WTC11 (cell line): Measurements from ENCODE around the gene TRMT44. TPM values are rescaled to one million over a fixed set of nuclear protein-coding genes. Genes with fewer than 3 reads are reported as not detected.

Experiments used
- ATAC-seq: fragments of 200-7000 bp; cut with Tn5 transposase; 2 replicates; pipeline ENCODE4 v1.10.0; 2021; ENCODE audit warnings: mild to moderate bottlenecking, moderate library complexity
- CTCF ChIA-PET: fragments of 300-600 bp; sonication (Branson Sonifier 250); formaldehyde crosslinking; loops from one replicate; lab custom pipeline; 2021; ENCODE audit warnings: antibody characterized with exemption; lab: Charles Lee
- POLR2A ChIA-PET: fragments of 350-600 bp; sonication (Branson Sonifier 250); formaldehyde crosslinking; loops from one replicate; lab custom pipeline; 2021; ENCODE audit warnings: antibody characterized with exemption; lab: Charles Lee
- DNase-seq: peaks from one replicate; pipeline ENCODE4 v3.0.0; 2021; ENCODE audit warnings: low spot score
- H3K27ac Mint-ChIP-seq: 2 replicates; pipeline ENCODE4 v1.8.0; 2021; ENCODE audit warnings: mixed read lengths
- H3K27me3 Mint-ChIP-seq: 2 replicates; pipeline ENCODE4 v1.8.0; 2021; ENCODE audit warnings: low read depth, mild to moderate bottlenecking, moderate library complexity, mixed read lengths
- H3K36me3 Mint-ChIP-seq: 2 replicates; pipeline ENCODE4 v1.8.0; 2021; ENCODE audit warnings: mixed read lengths
- H3K4me1 Mint-ChIP-seq: 2 replicates; pipeline ENCODE4 v1.8.0; 2022; ENCODE audit warnings: mixed read lengths
- H3K4me3 Mint-ChIP-seq: 2 replicates; pipeline ENCODE4 v1.8.0; 2021; ENCODE audit warnings: mild to moderate bottlenecking, moderate library complexity, mixed read lengths
- H3K9me3 Mint-ChIP-seq: 2 replicates; pipeline ENCODE4 v1.8.0; 2021; ENCODE audit warnings: mixed read lengths
- ARID4B ChIP-seq: sonication (generic); formaldehyde crosslinking; IDR thresholded peaks from 2 replicates; pipeline ENCODE4 v1.8.0; 2023; ENCODE audit warnings: missing genetic modification reagents, mild to moderate bottlenecking, borderline replicate concordance
- ATF1 ChIP-seq: sonication (generic); formaldehyde crosslinking; IDR thresholded peaks from 2 replicates; pipeline ENCODE4 v1.8.1; 2023; ENCODE audit warnings: mild to moderate bottlenecking, moderate library complexity, missing genetic modification reagents
- CBFB ChIP-seq: sonication (generic); formaldehyde crosslinking; IDR thresholded peaks from 2 replicates; pipeline ENCODE4 v1.8.1; 2022; ENCODE audit warnings: mild to moderate bottlenecking, low read depth, missing genetic modification reagents
- ELF4 ChIP-seq: sonication (generic); formaldehyde crosslinking; IDR thresholded peaks from 2 replicates; pipeline ENCODE4 v1.8.1; 2022; ENCODE audit warnings: low read depth, mild to moderate bottlenecking, moderate library complexity, missing genetic modification reagents
- ESRRA ChIP-seq: sonication (generic); formaldehyde crosslinking; IDR thresholded peaks from 2 replicates; pipeline ENCODE4 v1.8.1; 2022; ENCODE audit warnings: mild to moderate bottlenecking, missing genetic modification reagents, borderline replicate concordance
- ETV6 ChIP-seq: sonication (generic); formaldehyde crosslinking; IDR thresholded peaks from 2 replicates; pipeline ENCODE4 v1.8.1; 2022; ENCODE audit warnings: mild to moderate bottlenecking, missing genetic modification reagents
- MYBL2 ChIP-seq: sonication (generic); formaldehyde crosslinking; IDR thresholded peaks from 2 replicates; pipeline ENCODE4 v1.8.1; 2023; ENCODE audit warnings: mild to moderate bottlenecking, moderate library complexity, missing genetic modification reagents
- NR3C1 ChIP-seq: sonication (generic); formaldehyde crosslinking; conservative IDR thresholded peaks from 2 replicates; pipeline ENCODE4 v1.8.1; 2023; ENCODE audit warnings: low read depth, mild to moderate bottlenecking, missing genetic modification reagents
- SMAD3 ChIP-seq: sonication (generic); formaldehyde crosslinking; IDR thresholded peaks from 2 replicates; pipeline ENCODE4 v1.8.0; 2022; ENCODE audit warnings: missing genetic modification reagents, mild to moderate bottlenecking, borderline replicate concordance
- ZBTB21 ChIP-seq: sonication (generic); formaldehyde crosslinking; IDR thresholded peaks from 2 replicates; pipeline ENCODE4 v1.8.1; 2023; ENCODE audit warnings: mild to moderate bottlenecking, missing genetic modification reagents, borderline replicate concordance
- ZNF121 ChIP-seq: sonication (generic); formaldehyde crosslinking; IDR thresholded peaks from 2 replicates; pipeline ENCODE4 v1.8.0; 2023; ENCODE audit warnings: missing genetic modification reagents
- ZNF219 ChIP-seq: sonication (generic); formaldehyde crosslinking; IDR thresholded peaks from 2 replicates; pipeline ENCODE4 v1.8.0; 2023; ENCODE audit warnings: missing genetic modification reagents, mild to moderate bottlenecking, borderline replicate concordance
- ZNF232 ChIP-seq: sonication (generic); formaldehyde crosslinking; IDR thresholded peaks from 2 replicates; pipeline ENCODE4 v1.8.0; 2022; ENCODE audit warnings: mild to moderate bottlenecking, missing genetic modification reagents
- ZNF396 ChIP-seq: fragments of 250-450 bp; sonication (Bioruptor Pico); IDR thresholded peaks from 2 replicates; pipeline ENCODE4 v1.8.0; 2021; ENCODE audit warnings: mild to moderate bottlenecking, moderate library complexity, borderline replicate concordance
- ZNF416 ChIP-seq: fragments of 250-450 bp; sonication (Bioruptor Pico); IDR thresholded peaks from 2 replicates; pipeline ENCODE4 v1.9.0; 2021; ENCODE audit warnings: mild to moderate bottlenecking, inconsistent platforms
- total RNA-seq: library from RNA; stranded (reverse); gene quantifications from 3 replicates; pipeline ENCODE4 v1.2.3, GENCODE V29; 2021
- TF ChIP-seq, protein P1 (sequence below): sonication (generic); formaldehyde crosslinking; conservative IDR thresholded peaks from 2 replicates; pipeline ENCODE4 v1.8.1; 2023; ENCODE audit warnings: mild to moderate bottlenecking, low read depth, missing genetic modification reagents, moderate library complexity
- TF ChIP-seq, protein P2 (sequence below): sonication (generic); formaldehyde crosslinking; IDR thresholded peaks from 2 replicates; pipeline ENCODE4 v1.8.0; 2022; ENCODE audit warnings: mild to moderate bottlenecking, missing genetic modification reagents
- TF ChIP-seq, protein P3 (sequence below): sonication (generic); formaldehyde crosslinking; IDR thresholded peaks from 2 replicates; pipeline ENCODE4 v1.8.1; 2022; ENCODE audit warnings: missing genetic modification reagents, borderline replicate concordance

The TRMT44 gene
- total RNA-seq, 1 experiment from 2014 or later, result 28.4 TPM

GRCh38 chr4:8517946-8518345, 77.4 kb downstream of the TRMT44 start (continued):
- TF ChIP-seq, protein P1, sequence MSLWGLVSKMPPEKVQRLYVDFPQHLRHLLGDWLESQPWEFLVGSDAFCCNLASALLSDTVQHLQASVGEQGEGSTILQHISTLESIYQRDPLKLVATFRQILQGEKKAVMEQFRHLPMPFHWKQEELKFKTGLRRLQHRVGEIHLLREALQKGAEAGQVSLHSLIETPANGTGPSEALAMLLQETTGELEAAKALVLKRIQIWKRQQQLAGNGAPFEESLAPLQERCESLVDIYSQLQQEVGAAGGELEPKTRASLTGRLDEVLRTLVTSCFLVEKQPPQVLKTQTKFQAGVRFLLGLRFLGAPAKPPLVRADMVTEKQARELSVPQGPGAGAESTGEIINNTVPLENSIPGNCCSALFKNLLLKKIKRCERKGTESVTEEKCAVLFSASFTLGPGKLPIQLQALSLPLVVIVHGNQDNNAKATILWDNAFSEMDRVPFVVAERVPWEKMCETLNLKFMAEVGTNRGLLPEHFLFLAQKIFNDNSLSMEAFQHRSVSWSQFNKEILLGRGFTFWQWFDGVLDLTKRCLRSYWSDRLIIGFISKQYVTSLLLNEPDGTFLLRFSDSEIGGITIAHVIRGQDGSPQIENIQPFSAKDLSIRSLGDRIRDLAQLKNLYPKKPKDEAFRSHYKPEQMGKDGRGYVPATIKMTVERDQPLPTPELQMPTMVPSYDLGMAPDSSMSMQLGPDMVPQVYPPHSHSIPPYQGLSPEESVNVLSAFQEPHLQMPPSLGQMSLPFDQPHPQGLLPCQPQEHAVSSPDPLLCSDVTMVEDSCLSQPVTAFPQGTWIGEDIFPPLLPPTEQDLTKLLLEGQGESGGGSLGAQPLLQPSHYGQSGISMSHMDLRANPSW (CRISPR knock-in tag), result no peak
- TF ChIP-seq ZNF219 (CRISPR knock-in tag), result no peak
- no peak for TF ChIP-seq ZNF121 (CRISPR knock-in tag)

- H3K4me1 Mint-ChIP-seq, result peaks cover 14% of the 10 kb centered on the region
- no peak for ATAC-seq
- POLR2A ChIA-PET, result no interaction called here
- DNase-seq, result no peak
- H3K4me3 Mint-ChIP-seq, result no peak overlapping the region
- H3K27me3 Mint-ChIP-seq, result no peaks in the 10 kb centered on the region
- no peak overlapping the region for H3K27ac Mint-ChIP-seq
- H3K36me3 Mint-ChIP-seq, result no peaks in the 10 kb centered on the region
- H3K9me3 Mint-ChIP-seq, result peaks cover 12% of the 10 kb centered on the region
- CTCF ChIA-PET, result interaction anchor here (1.0 to 1.8 kb wide), 3 partner anchors 18 to 85 kb away, joined by 3 to 5 read pairs (median 5); no protein-coding TSS in a partner anchor
- TF ChIP-seq ATF1 (no peak), ZBTB21 (CRISPR knock-in tag) (no peak), ESRRA (CRISPR knock-in tag) (no peak), SMAD3 (CRISPR knock-in tag) (no peak), ZNF416 (CRISPR knock-in tag) (no peak), ARID4B (CRISPR knock-in tag) (no peak), ZNF232 (CRISPR knock-in tag) (no peak), NR3C1 (CRISPR knock-in tag) (no peak), ZNF121 (CRISPR knock-in tag) (no peak), MYBL2 (CRISPR knock-in tag) (no peak), ETV6 (CRISPR knock-in tag) (no peak), ELF4 (CRISPR knock-in tag) (no peak), ZNF396 (no peak), CBFB (CRISPR knock-in tag) (no peak)
- TF ChIP-seq, protein P2, sequence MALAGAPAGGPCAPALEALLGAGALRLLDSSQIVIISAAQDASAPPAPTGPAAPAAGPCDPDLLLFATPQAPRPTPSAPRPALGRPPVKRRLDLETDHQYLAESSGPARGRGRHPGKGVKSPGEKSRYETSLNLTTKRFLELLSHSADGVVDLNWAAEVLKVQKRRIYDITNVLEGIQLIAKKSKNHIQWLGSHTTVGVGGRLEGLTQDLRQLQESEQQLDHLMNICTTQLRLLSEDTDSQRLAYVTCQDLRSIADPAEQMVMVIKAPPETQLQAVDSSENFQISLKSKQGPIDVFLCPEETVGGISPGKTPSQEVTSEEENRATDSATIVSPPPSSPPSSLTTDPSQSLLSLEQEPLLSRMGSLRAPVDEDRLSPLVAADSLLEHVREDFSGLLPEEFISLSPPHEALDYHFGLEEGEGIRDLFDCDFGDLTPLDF (CRISPR knock-in tag), result no peak
- TF ChIP-seq, protein P3, sequence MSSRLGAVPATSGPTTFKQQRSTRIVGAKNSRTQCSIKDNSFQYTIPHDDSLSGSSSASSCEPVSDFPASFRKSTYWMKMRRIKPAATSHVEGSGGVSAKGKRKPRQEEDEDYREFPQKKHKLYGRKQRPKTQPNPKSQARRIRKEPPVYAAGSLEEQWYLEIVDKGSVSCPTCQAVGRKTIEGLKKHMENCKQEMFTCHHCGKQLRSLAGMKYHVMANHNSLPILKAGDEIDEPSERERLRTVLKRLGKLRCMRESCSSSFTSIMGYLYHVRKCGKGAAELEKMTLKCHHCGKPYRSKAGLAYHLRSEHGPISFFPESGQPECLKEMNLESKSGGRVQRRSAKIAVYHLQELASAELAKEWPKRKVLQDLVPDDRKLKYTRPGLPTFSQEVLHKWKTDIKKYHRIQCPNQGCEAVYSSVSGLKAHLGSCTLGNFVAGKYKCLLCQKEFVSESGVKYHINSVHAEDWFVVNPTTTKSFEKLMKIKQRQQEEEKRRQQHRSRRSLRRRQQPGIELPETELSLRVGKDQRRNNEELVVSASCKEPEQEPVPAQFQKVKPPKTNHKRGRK (CRISPR knock-in tag), result no peak
- TF ChIP-seq, protein P1 (CRISPR knock-in tag), result no peak
Measured at GRCh38 chr4:8522160-8523120, 81.9 kb downstream of the TRMT44 start.
